Nephron progenitor cell (in vitro differentiated cells): ENCODE results near the gene DOK3.
A peak's percentile ranks its signal among the peaks of the same experiment; 100 is the strongest.

Experiments
- DNase-seq: peaks from one replicate; pipeline ENCODE4 v3.0.0; 2021
- H3K27ac Mint-ChIP-seq: 2 replicates; pipeline ENCODE4 v1.8.0; 2021; ENCODE audit warnings: mild to moderate bottlenecking, moderate library complexity, mixed read lengths
- H3K27me3 Mint-ChIP-seq: 2 replicates; pipeline ENCODE4 v1.8.0; 2021; ENCODE audit warnings: mild to moderate bottlenecking, low read depth, mixed read lengths; ENCODE audit not compliant: poor library complexity
- H3K36me3 Mint-ChIP-seq: 2 replicates; pipeline ENCODE4 v1.8.0; 2021; ENCODE audit warnings: low read depth, mixed read lengths
- H3K4me1 Mint-ChIP-seq: 2 replicates; pipeline ENCODE4 v1.8.0; 2021; ENCODE audit warnings: mixed read lengths
- H3K4me3 Mint-ChIP-seq: 2 replicates; pipeline ENCODE4 v1.8.0; 2021; ENCODE audit warnings: mild to moderate bottlenecking, moderate library complexity, mixed read lengths
- H3K9me3 Mint-ChIP-seq: 2 replicates; pipeline ENCODE4 v1.8.0; 2021; ENCODE audit warnings: mild to moderate bottlenecking, moderate library complexity, mixed read lengths
- CTCF ChIP-seq: fragments of 200-600 bp; sonication (generic); IDR thresholded peaks from 2 replicates; pipeline ENCODE4 v1.5.0; 2021; ENCODE audit warnings: antibody characterized with exemption

The DOK3 gene

GRCh38 chr5:177514541-177514940 lies 4.9 kb upstream of the DOK3 start:
- no peaks in the 10 kb centered on the region for H3K27me3 Mint-ChIP-seq
- H3K4me1 Mint-ChIP-seq, result peaks cover 40% of the 10 kb centered on the region
- peak overlapping the region; percentile 90 for H3K4me3 Mint-ChIP-seq
- TF ChIP-seq CTCF, result no peak
- no peak for DNase-seq
- peaks cover 37% of the 10 kb centered on the region for H3K36me3 Mint-ChIP-seq
- H3K9me3 Mint-ChIP-seq, result no peaks in the 10 kb centered on the region
- H3K27ac Mint-ChIP-seq, result no peak overlapping the region

- TF ChIP-seq CTCF, result no peak
- Mint-ChIP-seq H3K27ac (no peak overlapping the region), H3K36me3 (peaks cover 33% of the 10 kb centered on the region), H3K4me3 (no peak overlapping the region), H3K4me1 (peaks cover 46% of the 10 kb centered on the region), H3K9me3 (no peaks in the 10 kb centered on the region), H3K27me3 (no peaks in the 10 kb centered on the region)
- DNase-seq, result no peak
Observed at GRCh38 chr5:177513500-177513899, 3.9 kb upstream of the DOK3 start.

- no peak for DNase-seq
- H3K4me3 Mint-ChIP-seq, result no peak overlapping the region
- H3K4me1 Mint-ChIP-seq, result peaks cover 46% of the 10 kb centered on the region
- no peaks in the 10 kb centered on the region for H3K27me3 Mint-ChIP-seq
- no peak for TF ChIP-seq CTCF
- H3K27ac Mint-ChIP-seq, result no peak overlapping the region
- peaks cover 34% of the 10 kb centered on the region for H3K36me3 Mint-ChIP-seq
- no peaks in the 10 kb centered on the region for H3K9me3 Mint-ChIP-seq
Observed at GRCh38 chr5:177512736-177513380, 3.2 kb upstream of the DOK3 start.

GRCh38 chr5:177511796-177512675 lies 2.4 kb upstream of the DOK3 start:
- H3K36me3 Mint-ChIP-seq, result peaks cover 43% of the 10 kb centered on the region

GRCh38 chr5:177511181-177511580 lies 1.6 kb upstream of the DOK3 start:
- Mint-ChIP-seq H3K36me3 (peaks cover 45% of the 10 kb centered on the region), H3K4me3 (no peak overlapping the region), H3K9me3 (no peaks in the 10 kb centered on the region), H3K4me1 (peaks cover 32% of the 10 kb centered on the region), H3K27ac (peak overlapping the region; percentile 73), H3K27me3 (no peaks in the 10 kb centered on the region)
- DNase-seq, result no peak
- no peak for TF ChIP-seq CTCF

More at GRCh38 chr5:177511796-177512675, 2.4 kb upstream of the DOK3 start:
- DNase-seq, result no peak
- Mint-ChIP-seq H3K27me3 (no peaks in the 10 kb centered on the region), H3K9me3 (no peaks in the 10 kb centered on the region), H3K4me1 (peaks cover 41% of the 10 kb centered on the region), H3K4me3 (no peak overlapping the region), H3K27ac (no peak overlapping the region)
- no peak for TF ChIP-seq CTCF
